Vagina (tissue), 2 donors: ENCODE data around the gene ACOT9. TPM values are rescaled to one million over a fixed set of nuclear protein-coding genes. Genes with fewer than 3 reads are reported as not detected.
A peak's percentile ranks its signal among the peaks of the same experiment; 100 is the strongest.

Source experiments
- DNase-seq, 2 donors: peaks; one replicate each; pipeline ENCODE4 v3.0.0-alpha.2; 2017; ENCODE audit errors: extremely low spot score in 2 of 2
- H3K27ac ChIP-seq: fragments of 200-600 bp; sonication (generic); one replicate; pipeline ENCODE4 v1.5.1; 2019
- H3K27me3 ChIP-seq: fragments of 200-600 bp; sonication (generic); one replicate; pipeline ENCODE4 v1.5.1; 2019
- H3K36me3 ChIP-seq, 2 donors: fragments of 200-600 bp; sonication (generic); one replicate each; pipeline ENCODE4 v1.5.1; 2017 to 2019
- H3K4me1 ChIP-seq: fragments of 200-600 bp; sonication (generic); one replicate; pipeline ENCODE4 v1.5.1; 2019
- H3K4me3 ChIP-seq, 2 donors: fragments of 200-600 bp; sonication (generic); 1 replicate in 1 of 2; 2 replicates in 1 of 2; pipeline ENCODE4 v1.5.1; 2016 to 2019
- H3K9me3 ChIP-seq: fragments of 200-600 bp; sonication (generic); one replicate; pipeline ENCODE4 v1.5.1; 2019
- POLR2A ChIP-seq, 2 donors: fragments of 450-650 bp; IDR thresholded peaks; one replicate each; pipeline ENCODE4 v1.6.1; 2017; ENCODE audit warnings: antibody characterized with exemption in 2 of 2, mild to moderate bottlenecking in 2 of 2, moderate library complexity in 2 of 2
- POLR2AphosphoS5 ChIP-seq, 2 donors: sonication (generic); formaldehyde crosslinking; IDR thresholded peaks; one replicate each; pipeline ENCODE4 v1.9.0; 2017; ENCODE audit warnings: antibody characterized with exemption in 2 of 2, mild to moderate bottlenecking in 2 of 2, low read depth in 1 of 2; ENCODE audit not compliant: insufficient read depth in 1 of 2
- intact Hi-C: fragments of 100-400 bp; cut with DNase I; formaldehyde crosslinking; loops from one replicate; pipeline ENCODE4 v1.15.1; 2023
- total RNA-seq: library from RNA; depleted of rRNA; stranded (reverse); fragments of >200 nt; gene quantifications from one replicate; pipeline ENCODE4 v1.2.3, GENCODE V29; 2016
- TF ChIP-seq, protein P1 (sequence below), 3 experiments: fragments of 450-650 bp in 2 of 3; fragments of 200-600 bp in 1 of 3; sonication (generic) in 1 of 3; IDR thresholded peaks; one replicate each; pipeline ENCODE4 v1.5.1; 2017 to 2019; ENCODE audit warnings: antibody characterized with exemption in 3 of 3, mild to moderate bottlenecking in 2 of 3, moderate library complexity in 2 of 3

Gene ACOT9
- total RNA-seq, 1 donor from 2014 or later: 39.0 TPM

DNA sequence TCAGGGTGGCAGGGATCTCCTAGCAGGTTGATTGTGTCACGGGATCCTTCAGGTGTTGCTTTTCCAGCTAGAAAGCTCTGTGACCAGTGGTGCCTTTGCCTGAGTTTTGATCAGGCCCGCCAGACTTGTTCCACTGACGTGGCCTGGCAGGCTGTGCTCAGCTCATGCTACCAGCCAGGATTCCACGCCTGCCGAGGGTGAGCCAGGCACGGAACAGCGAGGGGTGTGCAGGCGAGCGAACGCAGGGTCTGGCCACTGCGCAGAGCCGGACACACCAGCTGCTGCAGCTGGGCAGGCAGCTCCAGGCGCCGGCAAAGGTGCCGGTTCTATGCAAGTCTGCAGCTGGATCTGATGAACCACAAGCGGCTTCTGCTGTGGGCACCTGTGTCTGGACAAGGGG is 22.8 kb upstream of the ACOT9 start:
- Histone ChIP-seq H3K4me1 (no peaks in the 10 kb centered on the region), H3K9me3 (no peaks in the 10 kb centered on the region), H3K4me3 (no peak overlapping the region), H3K27me3 (no peaks in the 10 kb centered on the region), H3K36me3 (no peaks in the 10 kb centered on the region), H3K27ac (no peak overlapping the region)
- intact Hi-C loops: no loop called here
- no peak for DNase-seq
- TF ChIP-seq POLR2A (IDR thresholded peaks at IDR 0.05) (no peak), POLR2AphosphoS5 (IDR thresholded peaks at IDR 0.05; ENCODE audit: insufficient read depth in 1 of 2, low read depth in 1 of 2) (no peak)
- TF ChIP-seq, protein P1, sequence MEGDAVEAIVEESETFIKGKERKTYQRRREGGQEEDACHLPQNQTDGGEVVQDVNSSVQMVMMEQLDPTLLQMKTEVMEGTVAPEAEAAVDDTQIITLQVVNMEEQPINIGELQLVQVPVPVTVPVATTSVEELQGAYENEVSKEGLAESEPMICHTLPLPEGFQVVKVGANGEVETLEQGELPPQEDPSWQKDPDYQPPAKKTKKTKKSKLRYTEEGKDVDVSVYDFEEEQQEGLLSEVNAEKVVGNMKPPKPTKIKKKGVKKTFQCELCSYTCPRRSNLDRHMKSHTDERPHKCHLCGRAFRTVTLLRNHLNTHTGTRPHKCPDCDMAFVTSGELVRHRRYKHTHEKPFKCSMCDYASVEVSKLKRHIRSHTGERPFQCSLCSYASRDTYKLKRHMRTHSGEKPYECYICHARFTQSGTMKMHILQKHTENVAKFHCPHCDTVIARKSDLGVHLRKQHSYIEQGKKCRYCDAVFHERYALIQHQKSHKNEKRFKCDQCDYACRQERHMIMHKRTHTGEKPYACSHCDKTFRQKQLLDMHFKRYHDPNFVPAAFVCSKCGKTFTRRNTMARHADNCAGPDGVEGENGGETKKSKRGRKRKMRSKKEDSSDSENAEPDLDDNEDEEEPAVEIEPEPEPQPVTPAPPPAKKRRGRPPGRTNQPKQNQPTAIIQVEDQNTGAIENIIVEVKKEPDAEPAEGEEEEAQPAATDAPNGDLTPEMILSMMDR (IDR thresholded peaks at IDR 0.05): no peak

DNA sequence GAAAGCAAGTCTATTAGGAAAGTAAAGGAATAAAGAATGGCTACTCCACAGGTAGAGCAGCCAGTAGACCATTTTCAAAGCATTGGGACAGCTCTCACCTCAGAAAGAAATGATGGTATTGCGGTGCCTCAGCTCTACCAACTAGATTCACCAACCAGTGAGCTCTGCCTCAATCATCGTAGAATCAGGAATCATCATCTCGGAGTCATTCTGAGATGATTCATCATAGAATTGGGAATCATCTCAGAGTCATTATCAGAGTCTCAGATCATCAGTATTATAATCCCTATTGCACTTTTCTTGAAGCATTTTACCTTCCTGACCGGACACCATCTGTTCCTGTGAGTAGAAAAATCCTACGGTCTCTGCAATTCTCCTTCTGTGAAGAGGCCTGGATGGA is 22.4 kb upstream of the ACOT9 start:
- Histone ChIP-seq H3K36me3 (no peaks in the 10 kb centered on the region), H3K4me3 (no peak overlapping the region), H3K4me1 (no peaks in the 10 kb centered on the region), H3K9me3 (no peaks in the 10 kb centered on the region), H3K27me3 (no peaks in the 10 kb centered on the region), H3K27ac (no peak overlapping the region)
- intact Hi-C loops: no loop called here
- DNase-seq: no peak
- TF ChIP-seq, protein P1 (IDR thresholded peaks at IDR 0.05): no peak
- no peak for TF ChIP-seq POLR2A (IDR thresholded peaks at IDR 0.05)
- TF ChIP-seq POLR2AphosphoS5 (IDR thresholded peaks at IDR 0.05; ENCODE audit: insufficient read depth in 1 of 2, low read depth in 1 of 2): no peak

GRCh38 chrX:23764188-23764984 is 21.3 kb upstream of the ACOT9 start:
- H3K9me3 ChIP-seq: no peaks in the 10 kb centered on the region
- H3K4me3 ChIP-seq: no peak overlapping the region
- H3K27ac ChIP-seq: no peak overlapping the region
- no peaks in the 10 kb centered on the region for H3K4me1 ChIP-seq
- DNase-seq: no peak
- intact Hi-C loops: no loop called here
- H3K27me3 ChIP-seq: no peaks in the 10 kb centered on the region
- no peaks in the 10 kb centered on the region for H3K36me3 ChIP-seq
- TF ChIP-seq POLR2AphosphoS5 (IDR thresholded peaks at IDR 0.05; ENCODE audit: insufficient read depth in 1 of 2, low read depth in 1 of 2): no peak
- no peak for TF ChIP-seq POLR2A (IDR thresholded peaks at IDR 0.05)
- TF ChIP-seq, protein P1 (IDR thresholded peaks at IDR 0.05): no peak

DNA sequence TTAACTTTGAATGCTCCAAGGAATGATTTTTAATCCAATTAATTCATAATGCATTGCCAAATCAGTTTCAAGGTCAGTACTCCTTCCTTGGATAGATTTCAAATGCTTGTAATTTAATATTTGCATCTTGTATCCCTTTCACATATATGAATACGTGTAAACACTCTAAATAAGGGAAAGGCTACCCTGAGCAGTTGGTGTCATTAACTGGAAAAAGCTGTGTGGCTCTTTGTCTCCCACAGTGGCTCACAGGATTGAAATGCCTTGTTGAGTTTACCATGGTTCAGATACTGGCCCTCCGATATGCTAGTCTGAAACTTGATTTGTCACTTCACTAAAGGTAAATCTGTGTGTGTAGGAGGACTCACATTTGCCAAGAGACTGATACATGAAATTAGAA is 16.7 kb upstream of the ACOT9 start:
- Histone ChIP-seq H3K4me3 (no peak overlapping the region), H3K9me3 (no peaks in the 10 kb centered on the region), H3K27me3 (no peaks in the 10 kb centered on the region), H3K27ac (no peak overlapping the region), H3K36me3 (no peaks in the 10 kb centered on the region), H3K4me1 (no peaks in the 10 kb centered on the region)
- DNase-seq: no peak
- no peak for TF ChIP-seq POLR2A (IDR thresholded peaks at IDR 0.05)
- TF ChIP-seq, protein P1 (IDR thresholded peaks at IDR 0.05): no peak
- no peak for TF ChIP-seq POLR2AphosphoS5 (IDR thresholded peaks at IDR 0.05; ENCODE audit: insufficient read depth in 1 of 2, low read depth in 1 of 2)
- intact Hi-C loops: no loop called here

DNA sequence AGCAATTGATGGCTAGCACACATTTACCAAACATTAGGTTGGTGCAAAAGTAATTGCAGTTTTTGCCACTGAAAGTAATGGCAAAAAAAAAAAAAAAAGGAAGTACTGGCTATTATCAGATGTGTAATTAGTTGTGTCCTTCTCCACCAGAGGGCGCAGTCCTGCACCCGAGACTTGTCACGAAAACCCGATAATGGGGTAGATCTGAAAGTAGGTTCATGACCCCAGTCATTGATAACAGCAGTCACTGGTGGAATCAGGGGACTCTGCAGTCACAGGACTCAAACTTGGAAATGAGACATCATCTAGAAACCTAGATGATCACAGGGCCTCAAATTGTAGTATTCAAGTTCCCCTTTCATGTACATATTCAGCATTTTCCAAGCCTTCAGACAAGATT is 13.1 kb upstream of the ACOT9 start:
- DNase-seq: no peak
- H3K9me3 ChIP-seq: no peaks in the 10 kb centered on the region
- no peaks in the 10 kb centered on the region for H3K27me3 ChIP-seq
- H3K36me3 ChIP-seq: no peaks in the 10 kb centered on the region
- H3K4me3 ChIP-seq: no peak overlapping the region
- H3K4me1 ChIP-seq: no peaks in the 10 kb centered on the region
- intact Hi-C loops: no loop called here
- TF ChIP-seq POLR2A (IDR thresholded peaks at IDR 0.05) (no peak), POLR2AphosphoS5 (IDR thresholded peaks at IDR 0.05; ENCODE audit: insufficient read depth in 1 of 2, low read depth in 1 of 2) (no peak)
- TF ChIP-seq, protein P1 (IDR thresholded peaks at IDR 0.05): peak in 1 of 3 experiments; percentile 19
- no peak overlapping the region for H3K27ac ChIP-seq
